Uterus (tissue), 4 donors: Measurements from ENCODE around the gene STPG2. TPM values are rescaled to one million over a fixed set of nuclear protein-coding genes. Genes with fewer than 3 reads are reported as not detected.
A peak's percentile ranks its signal among the peaks of the same experiment; 100 is the strongest.

ENCODE experiments used
- DNase-seq, 2 donors: peaks; one replicate each; pipeline ENCODE4 v3.0.0-alpha.2; 2019 to 2020
- H3K27ac ChIP-seq, 2 donors: fragments of 200-600 bp; sonication (generic); 1 replicate in 1 of 2; 2 replicates in 1 of 2; pipeline ENCODE4 v1.5.1; 2016 to 2018
- H3K27me3 ChIP-seq, 2 donors: fragments of 200-600 bp; sonication (generic); one replicate each; pipeline ENCODE4 v1.5.1; 2018 to 2019; ENCODE audit warnings: control low read depth in 1 of 2
- H3K36me3 ChIP-seq, 2 donors: fragments of 200-600 bp; sonication (generic); one replicate each; pipeline ENCODE4 v1.5.1; 2019; ENCODE audit warnings: control low read depth in 1 of 2
- H3K4me1 ChIP-seq, 2 donors: fragments of 200-600 bp; sonication (generic); one replicate each; pipeline ENCODE4 v1.5.1; 2018 to 2019; ENCODE audit warnings: control low read depth in 1 of 2
- H3K4me3 ChIP-seq, 2 donors: fragments of 200-600 bp; sonication (generic); 1 replicate in 1 of 2; 2 replicates in 1 of 2; pipeline ENCODE4 v1.5.1; 2018 to 2019; ENCODE audit warnings: mild to moderate bottlenecking in 1 of 2
- H3K9me3 ChIP-seq, 2 donors: fragments of 200-600 bp; sonication (generic); one replicate each; pipeline ENCODE4 v1.5.1; 2019; ENCODE audit warnings: control low read depth in 1 of 2
- POLR2A ChIP-seq, 2 donors: fragments of 450-650 bp; IDR thresholded peaks; one replicate each; pipeline ENCODE4 v1.6.1; 2016; ENCODE audit warnings: antibody characterized with exemption in 2 of 2, mild to moderate bottlenecking in 1 of 2, moderate library complexity in 1 of 2
- intact Hi-C: fragments of 100-400 bp; cut with DNase I; formaldehyde crosslinking; loops from one replicate; pipeline ENCODE4 v1.15.1; 2023; ENCODE audit warnings: low total_unique reads
- total RNA-seq, 4 donors: library from RNA; depleted of rRNA in 3 of 4; stranded (reverse); fragments of >200 nt in 3 of 4; gene quantifications; one replicate each; pipeline versions ENCODE4 v1.1.0 to v1.2.4, GENCODE V29; 2014 to 2023
- TF ChIP-seq, protein P1 (sequence below), 4 experiments: fragments of 200-600 bp in 2 of 4; fragments of 450-650 bp in 2 of 4; sonication (generic) in 2 of 4; IDR thresholded peaks; one replicate each; pipeline ENCODE4 v1.5.1; 2016 to 2019; ENCODE audit warnings: antibody characterized with exemption in 4 of 4, mild to moderate bottlenecking in 2 of 4, moderate library complexity in 1 of 4
- donor health status: DM: yes; HTN: yes; CAD: no.

Gene STPG2
- total RNA-seq, 4 donors from 2014 or later: 0.26 to 1.0 (median 0.61) TPM; not detected in 1

DNA sequence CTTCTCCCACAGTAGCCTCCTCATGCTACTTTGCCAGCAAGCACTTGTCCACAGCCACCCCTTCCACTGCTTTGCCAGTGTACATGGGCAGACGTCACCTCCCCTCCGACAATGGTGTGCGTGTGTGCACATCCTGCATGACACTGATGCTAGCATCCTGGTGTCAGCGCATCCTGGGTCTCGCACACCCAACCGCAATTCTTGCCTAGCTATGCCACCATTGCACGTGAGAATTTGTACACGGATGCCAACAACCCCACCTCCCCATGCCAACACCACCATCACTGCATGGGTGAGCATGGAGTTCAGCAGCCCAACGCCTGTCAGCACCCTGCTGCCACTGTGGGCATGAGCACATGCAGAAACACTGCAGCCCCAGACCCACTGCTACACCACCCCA lies 550.0 kb downstream of the STPG2 start:
- Histone ChIP-seq H3K9me3 (no peaks in the 10 kb centered on the region), H3K36me3 (no peaks in the 10 kb centered on the region), H3K27me3 (no peaks in the 10 kb centered on the region), H3K4me3 (no peak overlapping the region), H3K4me1 (no peaks in the 10 kb centered on the region), H3K27ac (no peak overlapping the region)
- intact Hi-C loops: no loop called here
- DNase-seq: peak in 1 of 2 donors; percentile 4
- TF ChIP-seq POLR2A (IDR thresholded peaks at IDR 0.05): no peak
- TF ChIP-seq, protein P1, sequence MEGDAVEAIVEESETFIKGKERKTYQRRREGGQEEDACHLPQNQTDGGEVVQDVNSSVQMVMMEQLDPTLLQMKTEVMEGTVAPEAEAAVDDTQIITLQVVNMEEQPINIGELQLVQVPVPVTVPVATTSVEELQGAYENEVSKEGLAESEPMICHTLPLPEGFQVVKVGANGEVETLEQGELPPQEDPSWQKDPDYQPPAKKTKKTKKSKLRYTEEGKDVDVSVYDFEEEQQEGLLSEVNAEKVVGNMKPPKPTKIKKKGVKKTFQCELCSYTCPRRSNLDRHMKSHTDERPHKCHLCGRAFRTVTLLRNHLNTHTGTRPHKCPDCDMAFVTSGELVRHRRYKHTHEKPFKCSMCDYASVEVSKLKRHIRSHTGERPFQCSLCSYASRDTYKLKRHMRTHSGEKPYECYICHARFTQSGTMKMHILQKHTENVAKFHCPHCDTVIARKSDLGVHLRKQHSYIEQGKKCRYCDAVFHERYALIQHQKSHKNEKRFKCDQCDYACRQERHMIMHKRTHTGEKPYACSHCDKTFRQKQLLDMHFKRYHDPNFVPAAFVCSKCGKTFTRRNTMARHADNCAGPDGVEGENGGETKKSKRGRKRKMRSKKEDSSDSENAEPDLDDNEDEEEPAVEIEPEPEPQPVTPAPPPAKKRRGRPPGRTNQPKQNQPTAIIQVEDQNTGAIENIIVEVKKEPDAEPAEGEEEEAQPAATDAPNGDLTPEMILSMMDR (IDR thresholded peaks at IDR 0.05): no peak

GRCh38 chr4:97590266-97590665 lies 553.0 kb downstream of the STPG2 start:
- no peaks in the 10 kb centered on the region for H3K9me3 ChIP-seq
- no peaks in the 10 kb centered on the region for H3K27me3 ChIP-seq
- intact Hi-C loops: no loop called here
- H3K36me3 ChIP-seq: no peaks in the 10 kb centered on the region
- no peak for DNase-seq
- no peak overlapping the region for H3K27ac ChIP-seq
- H3K4me1 ChIP-seq: no peaks in the 10 kb centered on the region
- H3K4me3 ChIP-seq: no peak overlapping the region
- TF ChIP-seq, protein P1 (IDR thresholded peaks at IDR 0.05): no peak
- TF ChIP-seq POLR2A (IDR thresholded peaks at IDR 0.05): no peak

DNA sequence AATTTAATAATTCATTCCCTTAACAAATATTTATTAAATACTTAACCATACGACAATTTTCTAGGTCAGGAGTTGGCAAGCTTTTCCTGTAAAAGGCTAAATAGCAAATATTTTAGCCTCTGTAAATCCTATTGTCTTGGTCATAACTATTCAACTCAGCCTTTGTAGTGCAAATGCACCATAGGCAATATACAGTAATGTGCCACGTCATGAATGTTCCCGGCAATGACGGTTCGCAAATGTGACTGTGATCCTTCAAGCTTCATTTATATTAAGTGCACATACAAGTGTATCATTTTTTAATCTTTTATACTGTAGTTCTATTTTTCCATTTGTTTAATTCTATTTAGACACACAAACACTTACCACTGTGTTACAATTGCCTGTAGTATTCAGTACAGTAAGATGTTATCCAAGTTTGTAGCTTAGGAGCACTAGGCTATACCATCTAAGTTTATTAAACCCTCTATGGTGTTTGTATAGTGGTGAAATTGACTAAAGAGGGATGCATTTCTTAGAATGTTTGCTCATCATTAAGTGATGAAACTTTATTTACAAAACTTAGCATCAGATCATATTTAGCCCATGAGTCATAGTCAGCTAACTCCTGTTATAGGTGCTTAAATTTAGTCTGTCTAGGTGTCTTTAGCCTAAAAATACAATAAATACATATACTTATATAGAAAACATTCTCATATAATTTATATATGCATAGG lies 553.6 kb downstream of the STPG2 start:
- intact Hi-C loops: no loop called here
- no peak for DNase-seq
- Histone ChIP-seq H3K27me3 (no peaks in the 10 kb centered on the region), H3K9me3 (no peaks in the 10 kb centered on the region), H3K36me3 (no peaks in the 10 kb centered on the region), H3K4me1 (no peaks in the 10 kb centered on the region), H3K4me3 (no peak overlapping the region), H3K27ac (no peak overlapping the region)
- TF ChIP-seq, protein P1 (IDR thresholded peaks at IDR 0.05): no peak
- TF ChIP-seq POLR2A (IDR thresholded peaks at IDR 0.05): no peak

DNA sequence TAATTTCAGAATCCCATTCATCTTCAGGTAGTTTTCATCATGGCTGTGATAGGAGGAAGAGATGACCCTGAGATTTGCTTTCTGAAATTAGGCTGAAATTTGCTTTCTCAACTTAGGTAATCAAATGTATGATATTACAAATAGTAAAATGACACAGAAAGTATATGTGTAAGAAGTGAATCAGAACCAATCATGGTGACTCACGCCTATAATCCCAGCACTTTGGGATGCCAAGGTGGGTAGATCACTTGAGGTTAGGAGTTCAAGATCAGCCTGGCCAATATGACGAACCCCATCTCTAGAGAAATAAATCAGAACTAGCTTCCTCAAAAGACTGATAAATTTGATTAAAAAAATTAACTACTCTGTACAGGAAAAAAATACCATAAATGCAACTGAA lies 555.4 kb downstream of the STPG2 start:
- Histone ChIP-seq H3K36me3 (no peaks in the 10 kb centered on the region), H3K27ac (no peak overlapping the region), H3K4me3 (no peak overlapping the region), H3K9me3 (no peaks in the 10 kb centered on the region), H3K4me1 (no peaks in the 10 kb centered on the region), H3K27me3 (no peaks in the 10 kb centered on the region)
- TF ChIP-seq, protein P1 (IDR thresholded peaks at IDR 0.05): no peak
- TF ChIP-seq POLR2A (IDR thresholded peaks at IDR 0.05): no peak
- no peak for DNase-seq
- intact Hi-C loops: no loop called here

GRCh38 chr4:97585274-97585673 lies 558.0 kb downstream of the STPG2 start:
- Histone ChIP-seq H3K27me3 (no peaks in the 10 kb centered on the region), H3K4me1 (no peaks in the 10 kb centered on the region), H3K27ac (no peak overlapping the region), H3K9me3 (no peaks in the 10 kb centered on the region), H3K4me3 (no peak overlapping the region), H3K36me3 (no peaks in the 10 kb centered on the region)
- DNase-seq: no peak
- TF ChIP-seq, protein P1 (IDR thresholded peaks at IDR 0.05): no peak
- TF ChIP-seq POLR2A (IDR thresholded peaks at IDR 0.05): no peak
- intact Hi-C loops: no loop called here
